GM19452 (cell line): ENCODE results near the gene ADD1.

Experiments
- ATAC-seq: cut with Tn5 transposase; IDR thresholded peaks from one replicate; pipeline ENCODE4 v1.9.1; 2021; ENCODE audit not compliant: unreplicated experiment

Gene ADD1

DNA sequence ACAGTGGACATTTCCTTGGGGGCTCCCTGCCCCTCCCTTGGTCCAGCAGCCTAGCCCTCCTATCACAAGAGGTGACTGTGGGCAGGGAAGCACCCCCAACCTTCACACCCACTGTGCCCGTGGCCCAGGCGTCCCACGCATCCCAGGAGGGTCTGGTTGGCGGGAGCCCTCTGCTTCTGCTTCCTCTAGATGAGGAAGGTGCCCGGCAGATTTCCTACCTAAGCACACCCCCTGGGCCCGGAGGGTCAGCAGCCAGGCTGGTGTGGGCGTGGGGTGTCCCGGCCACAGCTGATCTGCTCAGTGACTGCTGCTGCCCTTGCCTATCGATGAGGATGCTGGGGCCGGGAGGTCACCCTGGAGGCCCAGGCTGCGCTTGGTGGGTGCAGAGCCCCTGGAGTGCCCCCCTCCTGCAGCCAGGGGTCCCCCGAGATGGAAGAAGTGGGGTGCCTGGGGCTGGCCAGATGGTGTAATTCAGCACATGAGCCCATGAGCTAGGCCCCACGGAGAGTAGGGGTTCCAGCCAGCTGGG lies 38.6 kb upstream of the ADD1 start:
- ATAC-seq = no peak

DNA sequence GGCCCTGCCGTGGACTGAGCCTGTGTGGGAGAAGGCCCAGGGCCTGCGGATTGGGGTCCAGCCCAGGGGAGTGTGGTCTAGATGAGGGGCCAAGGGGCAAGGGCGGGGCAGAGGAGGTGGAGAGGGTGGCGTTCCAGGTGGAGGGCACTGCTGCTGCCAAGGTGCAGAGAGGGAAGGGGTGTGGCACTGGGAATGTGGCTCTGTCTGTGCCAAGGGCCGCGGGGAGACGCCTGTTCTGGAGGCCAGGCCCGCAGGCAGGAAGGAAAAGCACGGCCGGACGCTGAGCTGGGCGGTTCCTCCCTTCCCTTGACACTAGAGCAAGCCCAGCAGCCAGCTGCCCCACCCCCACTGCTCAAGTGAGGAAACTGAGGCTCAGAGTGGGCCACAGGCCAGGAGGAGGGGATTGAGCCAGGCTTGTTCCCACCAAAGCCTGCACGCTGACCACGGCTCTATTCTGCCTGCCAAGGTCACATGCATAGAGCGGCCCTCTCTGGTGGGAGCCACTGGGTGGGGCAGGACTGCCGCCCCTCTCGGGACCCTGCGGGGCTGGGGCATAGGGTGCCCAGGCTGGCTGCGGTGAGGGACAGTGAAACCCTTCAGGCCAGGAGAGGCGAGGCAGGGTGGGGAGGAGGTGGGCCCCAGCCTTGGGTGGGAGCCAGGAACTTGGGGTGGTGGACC lies 37.8 kb upstream of the ADD1 start:
- no peak for ATAC-seq

GRCh38 chr4:2806390-2807355 lies 37.0 kb upstream of the ADD1 start:
- no peak for ATAC-seq

DNA sequence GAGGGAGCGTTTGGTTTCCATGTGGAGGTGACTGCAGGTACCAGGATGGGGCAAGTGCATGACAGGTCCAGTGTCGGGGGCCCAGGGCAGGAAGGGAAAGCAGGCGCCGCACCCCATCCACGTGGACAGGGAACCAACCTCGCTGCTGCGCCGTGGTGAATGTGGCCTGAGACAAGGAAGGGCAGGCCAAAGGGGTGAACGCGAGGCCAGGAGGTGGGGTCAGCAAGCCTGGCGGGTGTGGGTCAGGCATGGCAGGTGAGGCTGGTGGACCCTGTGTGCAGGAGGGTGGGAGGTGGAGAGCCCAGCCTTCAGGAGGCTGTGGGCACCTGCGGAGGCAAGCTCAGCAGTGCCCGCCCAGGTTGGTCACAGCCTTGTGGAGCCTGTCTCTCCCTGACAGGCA lies 36.1 kb upstream of the ADD1 start:
- no peak for ATAC-seq

DNA sequence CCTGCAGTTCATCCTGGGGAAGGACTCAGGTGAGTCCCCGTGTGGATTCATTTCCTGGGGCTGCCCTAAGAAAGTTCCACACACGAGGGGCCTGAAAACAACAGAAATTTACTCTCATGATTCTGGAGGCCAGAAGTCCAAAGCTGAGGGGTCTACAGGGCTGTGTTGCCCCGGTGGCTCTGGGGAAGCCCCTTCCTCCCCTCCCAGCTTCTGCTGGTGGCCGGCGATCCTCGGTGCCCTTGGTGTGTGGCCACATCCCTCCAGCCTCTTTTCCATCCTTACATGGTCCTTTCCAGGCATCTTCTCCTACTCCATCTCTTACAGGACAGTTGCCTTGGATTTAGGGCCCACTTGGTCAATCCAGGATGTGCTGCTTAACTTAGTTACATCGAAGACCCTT lies 35.6 kb upstream of the ADD1 start:
- no peak for ATAC-seq

DNA sequence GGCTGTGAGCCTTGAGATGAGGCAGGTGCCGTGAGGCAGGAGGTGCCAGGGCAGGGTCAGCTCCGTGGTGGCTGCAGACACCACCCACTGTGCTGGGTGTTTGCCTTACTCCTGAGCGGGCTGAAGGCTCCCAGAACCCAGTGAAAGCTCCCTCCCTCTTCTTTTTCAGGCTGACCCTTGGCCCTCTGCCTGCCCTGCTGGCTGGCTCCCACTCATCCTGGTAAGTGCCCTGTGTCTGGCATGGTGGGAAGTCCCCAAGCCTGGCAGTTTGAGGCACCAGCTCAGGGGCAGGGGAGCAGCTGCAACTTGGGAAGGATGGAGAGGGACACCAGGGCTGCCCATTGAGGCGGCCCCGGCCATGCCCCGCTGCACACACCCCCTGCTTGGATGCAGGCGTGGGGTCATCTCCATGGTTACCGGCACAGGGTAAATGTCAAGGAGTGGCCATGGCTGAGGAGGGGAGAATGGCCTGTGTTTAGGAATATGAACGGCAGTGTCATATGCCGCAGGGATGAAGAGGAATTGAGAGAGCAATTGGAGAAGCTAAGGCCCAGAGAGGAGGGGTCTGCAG lies 33.9 kb upstream of the ADD1 start:
- no peak for ATAC-seq

- ATAC-seq = no peak
Observed at GRCh38 chr4:2810388-2810787, 33.3 kb upstream of the ADD1 start.

DNA sequence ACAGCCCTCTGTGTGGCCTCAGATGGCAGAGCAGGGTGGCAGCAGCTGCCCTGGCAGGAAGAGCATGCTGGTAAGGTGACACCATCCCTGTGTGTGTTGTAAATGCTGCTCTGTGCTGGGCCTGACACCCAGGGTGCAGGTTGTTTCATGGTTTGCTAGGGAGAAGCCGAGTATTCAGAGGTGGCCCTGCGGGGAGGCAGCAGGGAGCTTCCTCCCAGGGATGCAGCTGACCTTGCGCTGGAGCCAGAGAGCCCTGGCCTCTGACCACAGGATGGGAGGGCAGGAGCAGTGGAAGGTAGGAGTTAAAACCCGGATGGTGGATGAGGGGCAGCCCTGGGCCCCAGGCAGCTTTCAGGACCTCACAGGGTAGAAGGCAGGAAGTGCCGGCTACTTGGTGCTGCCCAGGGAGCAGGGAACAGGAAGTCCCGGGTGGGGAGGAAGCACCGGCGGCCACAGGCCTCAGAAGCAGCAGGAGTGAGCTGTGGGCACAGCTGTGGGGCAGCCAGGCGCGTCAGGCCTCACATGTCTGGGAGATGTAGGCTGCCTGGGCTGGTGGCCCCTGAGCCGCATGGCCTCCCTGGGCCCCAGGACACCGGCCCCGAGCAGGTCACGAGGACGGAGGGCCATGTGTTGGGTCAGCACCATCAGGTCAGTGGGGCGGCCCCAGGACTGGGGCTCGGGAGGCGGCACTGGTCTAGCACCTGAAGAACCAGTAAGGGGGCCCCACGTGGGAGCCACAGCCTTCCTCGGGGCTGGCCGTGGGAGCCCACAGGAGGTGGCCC lies 31.6 kb upstream of the ADD1 start:
- peak; percentile 73 for ATAC-seq

GRCh38 chr4:2812612-2813354 lies 30.9 kb upstream of the ADD1 start:
- ATAC-seq = no peak

- no peak for ATAC-seq
Observed at GRCh38 chr4:2813446-2814405, 29.9 kb upstream of the ADD1 start.

DNA sequence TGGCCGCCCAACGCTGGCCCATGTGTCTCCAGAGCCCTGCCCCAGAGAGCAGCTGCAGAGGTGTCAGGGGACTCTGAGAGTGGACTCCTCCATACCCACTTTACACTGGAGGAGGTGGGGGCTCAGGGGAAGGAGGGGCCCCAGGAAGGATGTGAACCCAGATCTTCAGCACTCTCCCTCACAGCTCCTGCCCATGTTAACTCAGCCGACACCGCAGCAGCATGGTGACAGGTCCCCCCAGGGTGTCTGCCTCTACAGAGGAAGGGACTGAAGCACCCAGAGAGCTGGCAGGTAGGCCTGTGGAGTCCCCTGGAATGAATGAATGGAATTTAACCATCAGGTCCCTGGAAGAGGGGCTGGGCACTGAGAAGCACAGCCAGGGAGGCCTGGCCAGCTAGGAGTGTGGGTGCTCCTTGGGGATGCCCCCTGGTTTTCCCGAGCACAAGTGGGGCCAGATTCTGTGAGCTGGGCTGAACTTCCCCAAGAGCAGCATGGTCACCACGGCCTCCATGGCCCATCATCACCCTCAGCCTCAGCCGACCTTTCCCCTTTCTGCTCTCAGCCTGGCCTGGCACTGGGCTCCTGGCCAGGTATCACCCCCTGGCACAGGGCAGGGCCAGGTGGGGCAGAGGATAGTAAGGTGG lies 28.9 kb upstream of the ADD1 start:
- ATAC-seq = no peak

- ATAC-seq = no peak
Observed at GRCh38 chr4:2816401-2816954, 27.2 kb upstream of the ADD1 start.

GRCh38 chr4:2817137-2817536 lies 26.5 kb upstream of the ADD1 start:
- no peak for ATAC-seq

DNA sequence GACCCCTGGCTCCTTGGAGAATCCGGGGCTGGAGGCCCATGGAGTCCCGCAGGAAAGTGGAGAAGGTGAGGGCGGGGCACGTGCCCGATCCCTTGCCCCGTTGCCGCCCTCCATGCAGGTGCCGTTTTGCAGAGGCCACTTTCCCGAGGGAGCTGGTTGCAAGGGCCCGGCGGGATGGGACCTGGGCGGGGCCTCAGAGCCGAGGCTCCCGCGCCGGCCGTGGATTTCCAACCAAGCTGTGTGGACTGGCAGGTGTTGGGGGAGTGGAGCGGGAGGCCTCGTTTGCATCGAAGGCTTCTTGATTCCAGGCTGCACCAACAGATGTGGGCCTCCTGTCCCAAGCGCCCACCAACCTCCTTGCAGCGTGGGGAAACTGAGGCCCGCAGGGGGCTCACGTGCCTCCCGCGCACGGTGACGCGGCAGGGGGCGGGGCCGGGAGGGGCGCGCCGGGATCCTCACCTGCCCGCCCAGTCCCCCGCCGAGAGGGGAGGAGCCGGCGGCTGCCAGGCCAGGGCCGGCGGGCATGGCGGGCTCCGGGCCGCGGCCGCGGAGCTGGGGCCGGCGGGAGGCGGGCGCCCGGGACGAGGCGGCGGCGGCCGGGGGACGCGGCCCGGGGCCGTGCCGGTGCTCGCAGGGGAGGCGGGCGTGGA lies 25.8 kb upstream of the ADD1 start:
- no peak for ATAC-seq

- no peak for ATAC-seq
Observed at GRCh38 chr4:2818351-2818939, 25.2 kb upstream of the ADD1 start.

- ATAC-seq = no peak
Observed at GRCh38 chr4:2819244-2820215, 24.1 kb upstream of the ADD1 start.
